NCI-H345 treated with DMSO at 0.1 percent for 48 hours (cell line): ENCODE results near the gene TXNDC2.
"Not testable (repeated sequence)": the region's sequence is repeated elsewhere in the genome, so short reads cannot be mapped to it uniquely, and the experiment has no call there.

ENCODE experiments used
- DNase-seq: peaks from one replicate; lab custom pipeline; 2025; ENCODE audit not compliant: unreplicated experiment; lab: John Stamatoyannopoulos, UW

Gene TXNDC2

GRCh38 chr18:9885170-9886004, at the start of gene TXNDC2:
TXNDC2 (plus strand) TSS chr18:9885973; CDS start chr18:9886681, 708 bp downstream.
- DNase-seq, result no peak

GRCh38 chr18:9838144-9838877, 47.5 kb upstream of the TXNDC2 start:
- DNase-seq, result peak; percentile 17

GRCh38 chr18:9839211-9839610, 46.6 kb upstream of the TXNDC2 start:
- no peak for DNase-seq

DNA sequence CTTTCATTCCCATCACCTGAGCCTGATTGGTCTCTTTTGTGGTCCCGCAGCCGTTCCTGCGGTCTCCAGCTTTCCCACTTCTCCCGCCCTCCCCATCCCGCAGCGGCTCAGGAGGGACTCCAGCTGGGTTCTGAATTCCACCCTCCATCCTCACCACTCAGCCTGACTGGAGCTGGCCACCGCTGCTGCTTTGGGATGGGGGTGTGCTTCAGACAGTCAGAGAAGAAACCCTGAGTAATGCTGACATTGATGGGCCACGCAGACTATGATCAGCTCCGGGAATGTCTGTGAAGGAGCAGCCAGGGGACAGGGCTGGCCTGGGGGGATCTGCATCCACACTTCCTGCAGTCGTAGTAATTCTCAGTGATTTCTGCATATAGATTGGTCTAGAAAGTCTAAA, 45.9 kb upstream of the TXNDC2 start:
- no peak for DNase-seq

GRCh38 chr18:9841752-9842151, 44.0 kb upstream of the TXNDC2 start:
- DNase-seq, result no peak

GRCh38 chr18:9842448-9842847, 43.3 kb upstream of the TXNDC2 start:
- no peak for DNase-seq

DNA sequence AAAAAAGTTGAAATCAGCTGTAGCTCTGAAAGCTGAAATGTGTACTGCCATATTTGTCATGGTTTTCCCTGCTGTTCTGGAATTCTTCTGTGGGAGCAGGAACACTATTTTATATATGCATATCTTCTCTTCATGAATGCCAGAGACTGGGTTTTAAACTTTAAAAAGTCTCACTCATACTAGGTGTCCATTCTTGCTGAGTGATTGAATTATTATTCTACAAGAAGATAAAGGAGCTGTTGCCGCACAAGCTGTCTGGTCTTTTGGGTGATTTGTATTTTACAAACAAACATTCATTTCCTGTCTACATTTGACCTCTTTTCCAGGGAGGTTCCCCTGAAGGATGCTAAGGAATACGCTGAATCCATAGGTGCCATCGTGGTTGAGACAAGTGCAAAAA, 40.5 kb upstream of the TXNDC2 start:
- no peak for DNase-seq

DNA sequence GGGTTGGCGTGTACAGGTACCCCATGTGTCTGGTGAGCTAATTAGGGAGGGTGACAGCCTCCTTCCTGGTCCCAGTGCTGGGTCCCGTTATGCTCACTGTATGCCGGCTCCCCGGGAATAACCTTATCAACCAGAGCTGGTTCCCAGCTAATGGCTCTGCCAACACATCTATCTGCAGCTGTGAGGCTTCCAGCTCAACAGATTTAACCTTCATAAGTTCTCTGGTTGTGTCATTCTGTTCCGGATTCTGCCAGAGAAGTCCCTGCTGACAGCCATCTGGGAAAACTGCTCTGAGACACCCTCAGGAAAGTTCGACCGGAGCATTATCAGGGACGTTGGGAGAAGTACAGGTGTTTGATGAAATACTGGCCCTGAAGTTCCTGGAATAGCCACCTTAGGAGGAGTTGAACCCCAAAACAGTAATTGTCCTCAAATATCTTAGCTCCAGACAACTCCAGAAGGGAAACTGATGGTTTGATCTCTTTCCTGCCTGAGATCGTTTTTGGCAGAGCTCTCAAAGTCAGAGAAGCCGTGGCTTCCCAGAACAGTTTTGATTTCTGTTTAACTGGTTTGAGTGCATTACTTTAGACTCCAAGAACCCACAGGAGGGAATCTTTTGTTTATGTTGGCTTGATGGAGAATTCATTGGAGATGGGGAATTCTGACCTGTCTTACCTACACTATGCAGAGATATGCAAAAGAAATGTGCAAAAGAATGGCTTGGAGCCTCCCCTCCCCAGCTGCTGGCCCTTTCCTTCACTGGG, 39.4 kb upstream of the TXNDC2 start:
- no peak for DNase-seq

- DNase-seq, result no peak
Measured at GRCh38 chr18:9848170-9848879, 37.4 kb upstream of the TXNDC2 start.

DNA sequence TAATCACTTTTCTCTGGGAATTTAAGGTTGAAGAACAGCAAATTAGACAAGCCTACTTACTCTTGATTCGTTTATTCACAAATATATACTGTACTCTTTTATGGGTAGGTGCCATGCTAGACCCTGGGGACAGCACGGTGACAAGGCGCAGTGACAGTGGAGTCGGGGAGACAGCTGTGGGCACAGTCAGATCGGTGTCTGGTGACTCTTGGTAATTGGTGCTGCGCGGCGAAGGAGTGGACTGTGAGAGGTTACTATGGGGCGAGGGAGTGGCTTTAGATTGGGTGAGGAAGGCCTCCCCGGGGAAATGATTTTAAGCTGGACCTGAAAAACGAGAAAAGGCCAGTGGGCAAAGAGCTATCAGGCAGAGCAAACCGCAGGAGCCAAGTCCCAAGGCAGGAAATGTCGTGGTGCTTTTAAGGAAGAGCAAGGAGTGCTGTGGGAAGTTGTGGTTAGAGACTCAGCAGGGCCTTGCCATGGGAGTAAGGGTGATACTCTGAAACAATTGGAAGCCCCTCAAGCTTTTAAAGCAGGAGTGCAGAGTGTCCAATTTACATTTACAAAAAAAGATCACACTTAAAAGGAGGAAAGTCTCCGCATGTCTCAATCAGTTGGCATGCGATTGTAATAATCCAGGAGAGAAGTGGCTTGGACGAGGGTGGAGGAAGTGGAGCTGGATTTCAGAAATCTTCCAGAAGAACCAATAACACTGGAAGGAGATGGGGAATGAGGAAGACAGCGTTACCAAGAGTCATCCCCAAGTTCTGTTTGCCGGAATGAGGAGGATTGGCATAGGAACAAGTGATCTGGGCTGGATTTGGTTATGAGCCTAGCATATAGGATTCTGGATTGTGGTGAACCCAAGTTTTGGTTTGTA, 36.1 kb upstream of the TXNDC2 start:
- no peak for DNase-seq

- DNase-seq, result no peak
Measured at GRCh38 chr18:9850309-9850708, 35.5 kb upstream of the TXNDC2 start.

- DNase-seq, result no peak
Measured at GRCh38 chr18:9851511-9851910, 34.3 kb upstream of the TXNDC2 start.

GRCh38 chr18:9852266-9853081, 33.3 kb upstream of the TXNDC2 start:
- no peak for DNase-seq

DNA sequence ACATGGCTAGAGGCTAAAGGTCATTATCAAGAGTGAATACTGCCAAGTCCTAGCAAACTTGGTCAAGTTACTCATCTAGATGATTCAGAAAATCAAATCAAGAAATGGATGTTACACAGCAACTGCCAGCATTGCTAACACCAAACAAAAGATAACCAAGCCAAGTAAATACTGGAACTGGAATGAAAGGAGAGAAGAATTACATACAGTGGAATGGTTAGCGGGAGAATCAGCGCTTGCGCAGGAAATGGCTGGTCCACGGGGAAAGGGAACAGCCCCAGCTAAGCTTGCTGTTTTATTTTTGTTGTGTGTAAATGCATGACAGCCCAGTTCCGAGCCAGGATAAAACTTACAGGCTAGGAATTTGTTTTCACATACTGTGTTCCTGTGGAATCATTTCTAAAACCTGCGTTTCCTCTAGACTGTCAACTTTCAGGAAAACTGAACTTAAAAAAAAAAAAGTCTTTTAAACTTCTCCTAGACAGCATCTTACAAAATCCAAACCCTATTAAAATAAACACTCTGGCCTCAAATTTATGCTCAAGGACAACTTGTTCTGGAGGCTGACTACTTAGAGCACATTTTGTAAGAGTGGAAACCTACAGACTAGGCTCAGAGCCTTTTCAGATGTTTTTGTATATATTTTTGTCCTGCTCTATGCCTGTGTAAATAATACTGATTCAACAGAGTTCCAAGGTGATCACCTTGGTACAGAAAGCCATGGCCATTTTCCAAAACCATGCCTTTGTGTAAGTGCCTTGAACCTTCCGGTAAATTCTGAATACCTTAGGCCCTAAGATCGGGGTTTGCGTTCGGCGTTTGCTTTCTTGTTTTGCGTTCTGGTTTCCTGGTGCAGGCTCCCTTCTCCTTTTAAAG, 30.7 kb upstream of the TXNDC2 start:
- no peak for DNase-seq

- DNase-seq, result no peak
Measured at GRCh38 chr18:9855681-9856080, 30.1 kb upstream of the TXNDC2 start.

GRCh38 chr18:9856092-9856491, 29.7 kb upstream of the TXNDC2 start:
- DNase-seq, result no peak

GRCh38 chr18:9857479-9857998, 28.2 kb upstream of the TXNDC2 start:
- DNase-seq, result not testable (repeated sequence)

- DNase-seq, result no peak
Measured at GRCh38 chr18:9858642-9859041, 27.1 kb upstream of the TXNDC2 start.
